ENCODE measurements around the gene POLN.
"Not testable (repeated sequence)": the region's sequence is repeated elsewhere in the genome, so short reads cannot be mapped to it uniquely, and the experiment has no call there.

POLN gene

GRCh38 chr4:2275546-2276251, 33.8 kb upstream of the POLN start:
- DNase-seq (ENCODE audit: low read depth in 4 of 4, low spot score in 1 of 4): no peak

GRCh38 chr4:2275044-2275397, 33.1 kb upstream of the POLN start:
- not testable (repeated sequence) for DNase-seq (ENCODE audit: low read depth in 4 of 4, low spot score in 1 of 4)

GRCh38 chr4:2274320-2275043, 32.6 kb upstream of the POLN start:
- DNase-seq (ENCODE audit: low read depth in 4 of 4, low spot score in 1 of 4): no peak

- DNase-seq (ENCODE audit: low read depth in 4 of 4, low spot score in 1 of 4): no peak
Observed at GRCh38 chr4:2273657-2274319, 31.9 kb upstream of the POLN start.

GRCh38 chr4:2273221-2273620, 31.3 kb upstream of the POLN start:
- no peak for DNase-seq (ENCODE audit: low read depth in 4 of 4, low spot score in 1 of 4)

- DNase-seq (ENCODE audit: low read depth in 4 of 4, low spot score in 1 of 4): no peak
Observed at GRCh38 chr4:2272828-2273120, 30.9 kb upstream of the POLN start.

- DNase-seq (ENCODE audit: low read depth in 4 of 4, low spot score in 1 of 4): no peak
Observed at GRCh38 chr4:2272026-2272827, 30.3 kb upstream of the POLN start.

GRCh38 chr4:2271279-2272025, 29.5 kb upstream of the POLN start:
- no peak for DNase-seq (ENCODE audit: low read depth in 4 of 4, low spot score in 1 of 4)

GRCh38 chr4:2270341-2271165, 28.6 kb upstream of the POLN start:
- DNase-seq (ENCODE audit: low read depth in 4 of 4, low spot score in 1 of 4): no peak

GRCh38 chr4:2269618-2270163, 27.8 kb upstream of the POLN start:
- DNase-seq (ENCODE audit: low read depth in 4 of 4, low spot score in 1 of 4): no peak

GRCh38 chr4:2269206-2269531, 27.2 kb upstream of the POLN start:
- no peak for DNase-seq (ENCODE audit: low read depth in 4 of 4, low spot score in 1 of 4)

GRCh38 chr4:2268357-2269205, 26.7 kb upstream of the POLN start:
- no peak for DNase-seq (ENCODE audit: low read depth in 4 of 4, low spot score in 1 of 4)

- DNase-seq (ENCODE audit: low read depth in 4 of 4, low spot score in 1 of 4): no peak
Observed at GRCh38 chr4:2267841-2268240, 25.9 kb upstream of the POLN start.

GRCh38 chr4:2267320-2267811, 25.4 kb upstream of the POLN start:
- no peak for DNase-seq (ENCODE audit: low read depth in 4 of 4, low spot score in 1 of 4)

- DNase-seq (ENCODE audit: low read depth in 4 of 4, low spot score in 1 of 4): no peak
Observed at GRCh38 chr4:2266821-2267220, 24.9 kb upstream of the POLN start.

GRCh38 chr4:2266181-2266580, 24.3 kb upstream of the POLN start:
- DNase-seq (ENCODE audit: low read depth in 4 of 4, low spot score in 1 of 4): no peak

- DNase-seq (ENCODE audit: low read depth in 4 of 4, low spot score in 1 of 4): no peak
Observed at GRCh38 chr4:2265113-2266110, 23.5 kb upstream of the POLN start.

Data from stimulated activated CD4-positive, alpha-beta T cell treated with anti-CD3 and anti-CD28 coated beads, Interleukin-1b, Interleukin-23, amount 100 ng/mL, for 24 hours (primary cell).